Measurements from ENCODE around the gene SLC30A4. TPM values are rescaled to one million over a fixed set of nuclear protein-coding genes. Genes with fewer than 3 reads are reported as not detected.

The SLC30A4 gene
- total RNA-seq, 3 donors from 2014 or later: 10.4 to 17.2 (median 16.6) TPM

Other genes starting within 250 kb of the SLC30A4 start
- 10 to 100 TPM in 1 of 3 donors, 1 to 10 TPM in 2; 7.7 to 21.2 (median 8.9) TPM for gene GATM, start 144.2 kb downstream of the SLC30A4 start, total RNA-seq
- gene BLOC1S6, start 64.6 kb upstream of the SLC30A4 start, total RNA-seq: 10 to 100 TPM; 21.3 to 39.6 (median 30.0) TPM
- 100 to 1,000 TPM; 197 to 409 (median 403) TPM for gene SQOR, start 112.3 kb upstream of the SLC30A4 start, total RNA-seq

Data from mucosa of descending colon (tissue), 3 donors.